PC-3 (cell line): Measurements from ENCODE around the gene GNAI2. TPM values are rescaled to one million over a fixed set of nuclear protein-coding genes. Genes with fewer than 3 reads are reported as not detected.

Experiments
- ATAC-seq: fragments of 200-7000 bp; cut with Tn5 transposase; 2 replicates; pipeline ENCODE4 v1.9.1; 2020; ENCODE audit warnings: mild to moderate bottlenecking, moderate library complexity
- BruUV-seq: library from RNA; stranded (reverse); fragments of 400-500 nt; replicated peaks from 2 replicates; lab custom pipeline; 2021; lab: Mats Ljungman, UMichigan
- CTCF ChIA-PET: fragments of 300-600 bp; sonication (Branson Sonifier 250); formaldehyde crosslinking; loops from one replicate; lab custom pipeline; 2022; ENCODE audit warnings: antibody characterized with exemption; lab: Charles Lee
- POLR2A ChIA-PET: fragments of 300-600 bp; sonication (Branson Sonifier 250); formaldehyde crosslinking; loops from one replicate; lab custom pipeline; 2022; ENCODE audit warnings: antibody characterized with exemption; ENCODE audit not compliant: unreplicated experiment; lab: Charles Lee
- DNase-seq: peaks from one replicate; pipeline ENCODE4 v3.0.0-alpha.2; 2015
- H2AFZ ChIP-seq: fragments of 300-600 bp; sonication (generic); 2 replicates; pipeline ENCODE4 v1.6.0; 2016; ENCODE audit warnings: antibody characterized with exemption, low read length
- H3F3A ChIP-seq: fragments of 300-600 bp; sonication (generic); one replicate; pipeline ENCODE4 v1.6.0; 2017; ENCODE audit warnings: antibody characterized with exemption, low read length, control low read depth, mild to moderate bottlenecking; ENCODE audit not compliant: unreplicated experiment
- H3K27ac ChIP-seq: fragments of 300-600 bp; sonication (generic); 2 replicates; pipeline ENCODE4 v1.5.1; 2016; ENCODE audit warnings: mild to moderate bottlenecking, low read length
- H3K27me3 ChIP-seq: fragments of 300-600 bp; sonication (generic); 2 replicates; pipeline ENCODE4 v1.6.1; 2016; ENCODE audit warnings: low read length, mixed read lengths
- H3K36me3 ChIP-seq: fragments of 300-600 bp; sonication (generic); 2 replicates; pipeline ENCODE4 v1.6.1; 2016; ENCODE audit warnings: low read depth, mixed run types, low read length, mixed read lengths
- H3K4me1 ChIP-seq: fragments of 300-600 bp; sonication (generic); 2 replicates; pipeline ENCODE4 v1.5.1; 2016; ENCODE audit warnings: low read length; ENCODE audit not compliant: insufficient read depth
- H3K4me2 ChIP-seq: fragments of 300-600 bp; sonication (generic); 2 replicates; pipeline ENCODE4 v1.6.0; 2016; ENCODE audit warnings: low read length
- H3K4me3 ChIP-seq: fragments of 300-600 bp; sonication (generic); 2 replicates; pipeline ENCODE4 v1.5.1; 2016; ENCODE audit warnings: mild to moderate bottlenecking, low read length, mixed read lengths
- H3K79me2 ChIP-seq: fragments of 300-600 bp; sonication (generic); 2 replicates; pipeline ENCODE4 v1.6.1; 2017; ENCODE audit warnings: low read length, mixed read lengths
- H3K9ac ChIP-seq: fragments of 300-600 bp; sonication (generic); 2 replicates; pipeline ENCODE4 v1.6.0; 2016; ENCODE audit warnings: mild to moderate bottlenecking, low read length
- H3K9me2 ChIP-seq: fragments of 300-600 bp; sonication (generic); replicated peaks from 2 replicates; pipeline ENCODE4 v1.6.1; 2016; ENCODE audit warnings: mixed run types, low read length, mixed read lengths
- H3K9me3 ChIP-seq: fragments of 300-600 bp; sonication (generic); 2 replicates; pipeline ENCODE4 v1.6.1; 2016; ENCODE audit warnings: low read length, mixed read lengths
- H4K20me1 ChIP-seq: fragments of 300-600 bp; sonication (generic); 2 replicates; pipeline ENCODE4 v1.6.1; 2016; ENCODE audit warnings: low read length, mixed read lengths
- EZH2 ChIP-seq: fragments of 300-600 bp; sonication (generic); IDR thresholded peaks from one replicate; pipeline ENCODE4 v1.6.1; 2017; ENCODE audit warnings: antibody characterized with exemption, mild to moderate bottlenecking, low read length; ENCODE audit not compliant: unreplicated experiment
- EZH2phosphoT487 ChIP-seq: fragments of 300-600 bp; sonication (generic); IDR thresholded peaks from 2 replicates; pipeline ENCODE4 v1.6.1; 2018; ENCODE audit warnings: mild to moderate bottlenecking, antibody characterized with exemption, low read length, borderline replicate concordance
- intact Hi-C: fragments of 100-400 bp; cut with micrococcal nuclease; formaldehyde crosslinking; loops from 2 replicates; pipeline ENCODE4 v1.9.0; 2023
- total RNA-seq: library from RNA; depleted of rRNA; stranded (reverse); fragments of >200 nt; gene quantifications from 2 replicates; pipeline ENCODE4 v1.2.3, GENCODE V29; 2014
- TF ChIP-seq, protein P1 (sequence below): fragments of 300-600 bp; sonication (generic); conservative IDR thresholded peaks from 2 replicates; pipeline ENCODE4 v1.5.1; 2017; ENCODE audit warnings: antibody characterized with exemption, low read depth, mild to moderate bottlenecking, low read length

Gene GNAI2
- total RNA-seq, 1 experiment from 2014 or later: 221 TPM

DNA sequence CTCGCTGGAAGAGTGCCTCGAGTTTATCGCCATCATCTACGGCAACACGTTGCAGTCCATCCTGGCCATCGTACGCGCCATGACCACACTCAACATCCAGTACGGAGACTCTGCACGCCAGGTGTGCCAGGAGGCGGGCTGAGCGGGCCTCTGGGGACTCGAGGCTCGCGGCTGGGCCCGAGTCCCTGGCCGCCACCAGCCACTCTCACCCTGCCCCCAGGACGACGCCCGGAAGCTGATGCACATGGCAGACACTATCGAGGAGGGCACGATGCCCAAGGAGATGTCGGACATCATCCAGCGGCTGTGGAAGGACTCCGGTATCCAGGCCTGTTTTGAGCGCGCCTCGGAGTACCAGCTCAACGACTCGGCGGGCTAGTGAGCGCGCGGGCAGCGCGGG, 42.7 kb upstream of the GNAI2 start:
- Histone ChIP-seq H2AFZ (0 out of 2 replicates have a peak overlapping the region, but pooled peaks have one; percentile 3), H3K4me2 (no peak overlapping the region), H3K9me2 (no peaks in the 10 kb centered on the region), H4K20me1 (no peaks in the 10 kb centered on the region), H3K79me2 (no peaks in the 10 kb centered on the region), H3K27ac (no peak overlapping the region), H3K4me1 (no peaks in the 10 kb centered on the region; the same call in 1 of the 2 replicates), H3K4me3 (no peak overlapping the region), H3F3A (no peaks in the 10 kb centered on the region), H3K36me3 (no peaks in the 10 kb centered on the region), H3K27me3 (no peaks in the 10 kb centered on the region), H3K9me3 (no peaks in the 10 kb centered on the region), H3K9ac (no peak overlapping the region)
- DNase-seq (no peak), ATAC-seq (no peak)
- POLR2A ChIA-PET: no interaction called here
- no TSS peak for BruUV-seq
- intact Hi-C loops: no loop called here
- no peak for TF ChIP-seq EZH2
- TF ChIP-seq, protein P1, sequence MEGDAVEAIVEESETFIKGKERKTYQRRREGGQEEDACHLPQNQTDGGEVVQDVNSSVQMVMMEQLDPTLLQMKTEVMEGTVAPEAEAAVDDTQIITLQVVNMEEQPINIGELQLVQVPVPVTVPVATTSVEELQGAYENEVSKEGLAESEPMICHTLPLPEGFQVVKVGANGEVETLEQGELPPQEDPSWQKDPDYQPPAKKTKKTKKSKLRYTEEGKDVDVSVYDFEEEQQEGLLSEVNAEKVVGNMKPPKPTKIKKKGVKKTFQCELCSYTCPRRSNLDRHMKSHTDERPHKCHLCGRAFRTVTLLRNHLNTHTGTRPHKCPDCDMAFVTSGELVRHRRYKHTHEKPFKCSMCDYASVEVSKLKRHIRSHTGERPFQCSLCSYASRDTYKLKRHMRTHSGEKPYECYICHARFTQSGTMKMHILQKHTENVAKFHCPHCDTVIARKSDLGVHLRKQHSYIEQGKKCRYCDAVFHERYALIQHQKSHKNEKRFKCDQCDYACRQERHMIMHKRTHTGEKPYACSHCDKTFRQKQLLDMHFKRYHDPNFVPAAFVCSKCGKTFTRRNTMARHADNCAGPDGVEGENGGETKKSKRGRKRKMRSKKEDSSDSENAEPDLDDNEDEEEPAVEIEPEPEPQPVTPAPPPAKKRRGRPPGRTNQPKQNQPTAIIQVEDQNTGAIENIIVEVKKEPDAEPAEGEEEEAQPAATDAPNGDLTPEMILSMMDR: no peak
- TF ChIP-seq EZH2phosphoT487: no peak
- CTCF ChIA-PET: interaction anchor here (3.4 kb wide), 1 partner anchor 33 kb away, joined by 22 read pairs; no protein-coding TSS in a partner anchor

DNA sequence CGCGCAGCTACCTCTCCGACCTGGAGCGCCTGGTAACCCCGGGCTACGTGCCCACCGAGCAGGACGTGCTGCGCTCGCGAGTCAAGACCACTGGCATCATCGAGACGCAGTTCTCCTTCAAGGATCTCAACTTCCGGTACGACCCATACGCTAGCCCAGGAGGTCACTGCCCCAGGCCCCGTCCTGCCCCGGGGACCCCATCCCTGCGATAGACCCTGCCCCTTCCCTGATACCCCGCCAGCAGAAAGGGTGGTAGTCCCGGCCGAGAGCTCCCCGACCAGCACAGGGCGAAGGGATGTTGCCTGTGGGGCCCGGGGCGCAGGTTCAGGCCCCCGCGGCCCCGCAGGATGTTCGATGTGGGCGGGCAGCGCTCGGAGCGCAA, 42.3 kb upstream of the GNAI2 start:
- POLR2A ChIA-PET: no interaction called here
- intact Hi-C loops: no loop called here
- Histone ChIP-seq H3K9me3 (no peaks in the 10 kb centered on the region), H3F3A (no peaks in the 10 kb centered on the region), H3K79me2 (no peaks in the 10 kb centered on the region), H3K9me2 (no peaks in the 10 kb centered on the region), H3K36me3 (no peaks in the 10 kb centered on the region), H3K4me1 (no peaks in the 10 kb centered on the region; the same call in 1 of the 2 replicates), H3K9ac (no peak overlapping the region), H3K27me3 (no peaks in the 10 kb centered on the region), H3K4me3 (no peak overlapping the region), H2AFZ (no peak overlapping the region), H3K4me2 (no peak overlapping the region), H4K20me1 (no peaks in the 10 kb centered on the region), H3K27ac (no peak overlapping the region)
- BruUV-seq: no TSS peak
- CTCF ChIA-PET: interaction anchor here (3.4 kb wide), 1 partner anchor 33 kb away, joined by 22 read pairs; no protein-coding TSS in a partner anchor
- no peak for ATAC-seq
- no peak for DNase-seq
- TF ChIP-seq, protein P1: no peak
- TF ChIP-seq EZH2 (no peak), EZH2phosphoT487 (no peak)

DNA sequence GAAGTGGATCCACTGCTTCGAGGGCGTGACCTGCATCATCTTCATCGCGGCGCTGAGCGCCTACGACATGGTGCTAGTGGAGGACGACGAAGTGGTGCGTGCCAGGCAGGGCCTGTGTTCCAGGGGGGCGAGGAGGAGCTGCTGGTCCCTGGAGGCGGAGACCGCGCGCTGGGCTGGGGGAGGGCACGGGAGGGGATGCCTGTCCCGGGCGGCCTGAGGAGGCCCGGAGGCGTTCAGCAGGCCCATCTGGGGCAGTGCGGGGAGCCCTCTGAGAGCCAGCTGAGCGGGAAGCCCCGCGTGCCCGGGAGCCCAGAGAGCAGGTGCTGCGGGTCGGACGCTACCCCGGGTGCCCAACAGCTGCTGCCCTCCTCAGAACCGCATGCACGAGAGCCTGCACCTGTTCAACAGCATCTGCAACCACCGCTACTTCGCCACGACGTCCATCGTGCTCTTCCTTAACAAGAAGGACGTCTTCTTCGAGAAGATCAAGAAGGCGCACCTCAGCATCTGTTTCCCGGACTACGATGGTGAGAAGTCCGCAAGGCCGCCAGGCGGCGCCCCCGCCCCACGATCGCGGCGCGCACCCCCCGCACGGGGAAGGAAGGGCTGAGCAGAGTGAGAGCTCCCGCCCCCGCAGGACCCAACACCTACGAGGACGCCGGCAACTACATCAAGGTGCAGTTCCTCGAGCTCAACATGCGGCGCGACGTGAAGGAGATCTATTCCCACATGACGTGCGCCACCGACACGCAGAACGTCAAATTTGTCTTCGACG, 41.7 kb upstream of the GNAI2 start:
- ATAC-seq (peak; percentile 57), DNase-seq (peak; percentile 76)
- ChIA-PET POLR2A (no interaction called here), CTCF (interaction anchor here (0.5 to 3.4 kb wide), 6 partner anchors 32 to 1191 kb away, joined by 3 to 22 read pairs (median 3); partner anchors contain the start of gene MANF)
- H3K4me1 ChIP-seq: no peaks in the 10 kb centered on the region; the same call in 1 of the 2 replicates
- no peak overlapping the region for H3K27ac ChIP-seq
- H4K20me1 ChIP-seq: no peaks in the 10 kb centered on the region
- no peaks in the 10 kb centered on the region for H3K36me3 ChIP-seq
- H3K4me3 ChIP-seq: no peak overlapping the region
- H3K79me2 ChIP-seq: no peaks in the 10 kb centered on the region
- no peaks in the 10 kb centered on the region for H3K9me3 ChIP-seq
- intact Hi-C loops: no loop called here
- H3F3A ChIP-seq: no peaks in the 10 kb centered on the region
- H3K9me2 ChIP-seq: no peaks in the 10 kb centered on the region
- H2AFZ ChIP-seq: no peak overlapping the region
- H3K4me2 ChIP-seq: peak overlapping the region; percentile 22; the same call in 1 of the 2 replicates
- TF ChIP-seq, protein P1: peak; percentile 91
- TF ChIP-seq EZH2phosphoT487 (no peak), EZH2 (no peak)
- no peaks in the 10 kb centered on the region for H3K27me3 ChIP-seq
- no peak overlapping the region for H3K9ac ChIP-seq
- no TSS peak for BruUV-seq
